ENCODE data around the gene CETN3.
A peak's percentile ranks its signal among the peaks of the same experiment; 100 is the strongest.

Gene CETN3
- total RNA-seq, result 0.98 to 12.8 (median 7.8) reads per million in 18 experiments

DNA sequence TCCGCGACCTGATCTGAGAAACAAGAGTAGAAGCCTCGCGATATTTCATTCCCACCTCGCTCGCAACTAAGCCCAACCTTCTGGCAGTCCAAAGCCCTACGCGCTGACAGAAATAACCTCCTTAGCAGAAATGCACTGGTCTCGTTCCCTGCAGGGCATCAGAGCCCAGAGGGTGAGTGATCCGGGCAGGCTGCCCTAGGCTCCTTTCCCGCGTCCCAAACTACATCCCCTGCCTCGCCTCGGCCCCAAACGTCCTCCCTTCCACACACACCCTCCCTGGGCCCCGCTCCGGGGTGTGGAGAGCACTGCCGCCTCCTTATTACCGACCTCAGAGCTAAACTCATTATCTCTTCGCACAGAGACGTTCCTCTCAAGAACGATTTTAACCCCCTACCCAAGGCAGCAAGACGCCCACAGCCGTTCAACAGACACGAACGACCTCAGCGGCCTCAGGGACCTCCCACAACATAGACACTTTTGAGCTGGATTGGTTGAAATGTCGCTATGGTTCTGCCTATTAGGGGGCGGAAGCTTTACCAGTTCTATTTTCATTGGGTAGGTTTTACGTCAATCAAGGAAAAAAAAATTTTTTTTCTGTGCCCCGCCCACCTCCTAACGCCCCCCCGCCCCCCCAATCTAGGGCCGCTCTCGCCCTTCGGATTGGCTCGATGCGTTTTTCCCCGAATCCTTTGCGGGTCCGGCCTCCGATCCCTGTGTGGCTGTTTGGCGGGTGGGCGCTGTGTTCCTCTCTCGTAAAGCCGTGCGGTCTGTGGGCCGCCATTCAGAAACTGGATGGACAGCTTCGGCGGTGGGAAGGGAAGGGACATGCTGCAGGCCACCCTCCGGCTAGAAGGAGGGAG lies at the start of gene CETN3:
TSS of gene CETN3 (minus strand) at position 439 of the 860 bp plus-strand sequence. CDS start at position 344, 95 bp downstream.
- DNase-seq, result peak; percentile 97

- no peak for DNase-seq
Observed at GRCh38 chr5:90446961-90447360, 37.4 kb upstream of the CETN3 start.

DNA sequence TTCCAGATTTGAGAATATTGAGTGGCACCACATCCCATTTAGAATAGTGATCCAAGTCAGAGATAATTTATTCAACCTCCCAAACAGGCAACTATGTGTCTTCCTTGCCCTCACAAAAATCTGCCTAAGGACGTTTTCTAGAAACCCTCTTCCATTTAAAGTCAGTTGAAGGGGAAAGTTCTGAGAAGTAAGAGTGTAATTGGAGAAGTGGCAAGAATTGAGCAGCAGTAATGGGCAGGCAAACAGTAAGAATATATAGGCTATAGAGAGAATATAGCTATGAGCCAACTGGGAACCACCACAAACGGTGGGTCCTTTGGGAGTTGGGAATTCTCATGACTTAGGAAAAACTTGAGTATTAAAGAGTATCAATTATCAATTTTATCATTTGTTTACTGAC lies 31.1 kb upstream of the CETN3 start:
- no peak for DNase-seq

DNA sequence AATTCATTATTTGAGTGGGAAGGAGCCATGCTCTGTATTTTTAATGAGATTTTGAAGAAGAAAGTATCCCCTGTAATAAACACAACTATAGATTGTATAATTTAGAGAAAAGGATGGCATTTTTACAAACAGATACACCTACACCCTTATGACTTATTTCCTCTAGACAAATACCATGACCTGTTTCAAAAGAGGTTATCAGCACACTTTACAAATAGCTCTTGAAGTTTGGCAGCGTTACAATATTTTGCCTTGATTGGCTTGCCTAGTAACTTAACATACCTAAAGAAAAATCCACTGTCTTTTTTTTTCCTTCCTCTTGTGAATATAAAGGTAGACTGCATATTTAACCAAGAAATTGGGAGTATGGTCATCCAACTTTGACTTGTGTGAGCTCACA lies 28.5 kb upstream of the CETN3 start:
- DNase-seq, result no peak

GRCh38 chr5:90437663-90438062 lies 28.1 kb upstream of the CETN3 start:
- DNase-seq, result no peak

DNA sequence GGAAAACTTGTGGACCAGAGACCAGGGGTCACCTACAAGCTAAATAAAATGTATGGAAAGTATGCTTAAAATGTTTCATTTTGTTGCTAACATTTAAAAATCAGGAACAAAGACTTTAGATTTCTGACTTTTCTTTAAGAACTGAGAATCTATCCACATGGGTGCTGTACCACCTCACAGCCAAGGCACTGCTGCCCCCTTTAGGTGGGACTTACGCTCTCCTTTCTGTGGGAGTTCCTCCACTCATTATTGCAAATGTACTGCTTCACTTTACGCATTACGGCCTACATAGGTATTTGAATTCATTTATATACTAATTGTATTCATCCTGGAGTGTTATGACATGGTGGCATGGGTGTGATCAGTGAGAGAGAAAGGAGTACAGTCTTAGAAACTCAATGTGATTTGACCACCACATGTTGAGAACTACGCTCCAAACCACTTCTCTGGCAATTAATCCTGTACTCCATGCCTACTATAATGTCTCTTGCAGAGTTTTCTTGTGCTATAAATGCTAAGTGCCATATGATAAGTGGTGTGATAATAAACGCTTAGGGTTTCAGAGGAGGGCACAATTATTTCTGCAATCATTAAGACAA lies 24.7 kb upstream of the CETN3 start:
- DNase-seq, result peak; percentile 20 to 29

- DNase-seq, result no peak
Observed at GRCh38 chr5:90424245-90424644, 14.7 kb upstream of the CETN3 start.

DNA sequence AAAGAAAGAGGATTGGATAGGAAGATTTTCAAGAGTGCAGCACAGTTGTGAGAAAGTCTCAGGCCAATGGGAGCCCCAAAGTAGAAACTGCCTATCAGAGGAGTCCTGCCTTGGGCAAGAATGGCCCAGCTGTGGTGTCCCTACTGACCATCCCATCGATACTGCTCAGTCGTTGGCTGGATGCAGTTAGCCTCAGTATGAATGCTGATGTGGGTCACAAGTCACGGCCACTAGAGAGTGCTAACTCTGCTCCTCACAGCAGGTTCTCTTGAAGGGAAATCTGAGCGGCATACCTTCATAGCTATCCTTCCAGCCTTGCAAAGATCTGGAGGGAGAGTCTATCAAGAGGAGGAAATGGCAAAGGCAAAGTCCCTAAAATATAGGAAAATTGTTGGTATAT lies 11.6 kb upstream of the CETN3 start:
- no peak for DNase-seq

- DNase-seq, result no peak
Observed at GRCh38 chr5:90418214-90418613, 8.7 kb upstream of the CETN3 start.

- no peak for DNase-seq
Observed at GRCh38 chr5:90410178-90410762, 714 bp upstream of the CETN3 start.

DNA sequence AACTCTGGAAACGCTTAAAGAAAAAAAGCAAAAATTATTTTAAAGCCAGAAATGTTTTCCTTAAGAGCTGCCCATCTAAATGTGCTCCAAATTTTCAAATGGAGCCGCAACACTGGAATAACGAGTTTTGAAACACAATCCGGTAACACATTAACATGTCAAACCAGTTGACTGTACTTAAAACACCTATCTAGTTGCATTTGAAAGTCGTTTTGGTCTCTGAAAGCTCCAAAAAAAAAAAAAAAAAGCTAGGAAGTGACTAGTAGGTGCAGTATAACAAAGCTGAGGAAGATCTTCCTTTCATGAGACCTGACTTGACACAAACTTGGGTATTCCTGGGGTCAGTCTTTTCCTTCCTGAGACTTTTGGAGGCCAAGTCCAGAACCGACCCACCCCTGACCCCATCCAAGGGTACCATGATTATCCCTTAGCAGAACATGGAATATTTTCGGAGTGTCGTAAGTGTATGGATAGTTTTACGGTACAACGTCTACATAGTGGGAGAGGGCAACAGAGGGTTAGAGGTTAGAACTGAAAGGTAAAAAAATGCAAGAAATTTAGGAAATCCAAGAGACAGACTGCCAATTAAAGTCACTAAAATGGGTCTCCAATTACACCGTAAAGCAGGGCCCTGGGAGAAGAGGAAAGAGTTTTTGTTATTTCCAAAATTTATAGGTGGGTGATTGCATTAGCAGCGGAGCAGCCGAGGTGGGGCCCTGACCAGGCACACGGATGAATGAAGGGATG lies 812 bp downstream of the CETN3 start:
- no peak for DNase-seq

DNA sequence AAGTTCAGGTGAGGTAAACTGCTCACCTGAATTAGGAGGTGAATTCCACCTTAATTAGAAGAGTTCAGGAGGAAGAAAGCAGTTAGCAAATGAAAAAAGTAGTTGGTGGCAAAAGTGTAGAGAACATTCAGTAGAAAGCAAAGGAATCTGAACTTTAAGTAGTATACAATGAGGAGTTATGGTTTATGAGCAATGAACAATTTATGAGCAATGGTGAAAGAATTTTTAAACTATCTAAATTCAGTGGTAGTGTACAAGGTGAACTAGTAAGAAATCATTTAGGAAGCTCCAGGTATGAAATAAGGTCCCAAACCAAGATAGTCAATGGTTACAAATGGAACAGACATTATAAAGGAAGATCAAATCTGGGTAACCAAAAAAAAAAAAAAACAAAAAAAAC lies 3.1 kb downstream of the CETN3 start:
- DNase-seq, result no peak

DNA sequence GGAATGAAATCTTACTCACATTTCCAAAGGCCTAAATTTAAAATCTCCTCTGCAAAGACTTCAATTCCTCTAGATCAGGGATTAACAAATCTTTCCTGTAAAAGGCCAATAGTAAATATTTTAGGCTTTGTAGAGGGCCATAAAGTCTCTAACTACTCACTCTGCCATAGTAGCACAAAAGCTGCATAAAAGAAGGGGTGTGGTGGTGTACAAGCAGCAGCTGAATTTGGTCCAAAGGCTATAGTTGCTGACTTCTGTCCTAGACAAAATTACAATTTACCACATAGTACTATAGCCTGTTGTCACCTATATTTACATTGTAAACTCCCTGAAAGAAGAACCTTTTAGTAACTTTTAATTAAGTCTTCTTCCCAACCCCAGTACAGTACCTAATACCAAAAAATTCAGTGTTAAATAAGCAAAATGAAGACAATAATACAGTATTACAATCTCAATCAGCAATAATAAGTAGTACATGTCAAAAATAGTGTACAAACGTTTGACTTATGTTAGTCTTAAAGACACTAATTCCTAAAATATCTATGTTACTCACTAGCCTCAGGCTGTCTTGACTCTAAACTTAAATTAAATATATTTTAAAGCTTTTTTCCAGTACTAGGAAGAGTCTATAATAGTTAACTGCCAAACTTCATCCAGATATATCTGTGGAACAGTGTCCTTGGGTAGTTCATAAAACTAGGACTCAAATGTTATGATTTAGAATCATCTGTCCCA lies 6.9 kb downstream of the CETN3 start:
- no peak for DNase-seq

DNA sequence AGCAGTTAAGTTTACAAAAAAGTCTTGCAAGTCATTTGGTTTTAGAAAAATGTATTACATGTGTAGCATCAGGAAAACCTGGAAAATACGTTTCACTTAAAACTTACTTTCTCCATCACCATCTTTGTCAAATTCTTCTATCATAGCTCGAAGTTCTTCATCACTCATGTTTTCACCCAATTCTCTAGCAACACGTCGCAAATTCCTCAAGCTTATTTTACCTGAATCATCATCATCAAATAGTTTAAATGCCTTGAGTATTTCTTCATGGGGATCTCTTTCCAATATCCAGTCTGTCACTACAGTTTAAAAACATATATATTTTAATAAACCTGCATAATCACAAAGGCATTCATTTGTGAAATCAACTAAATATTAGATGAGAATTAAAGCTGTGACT lies 10.3 kb downstream of the CETN3 start:
- no peak for DNase-seq

- no peak for DNase-seq
Observed at GRCh38 chr5:90398726-90399125, 10.8 kb downstream of the CETN3 start.

DNA sequence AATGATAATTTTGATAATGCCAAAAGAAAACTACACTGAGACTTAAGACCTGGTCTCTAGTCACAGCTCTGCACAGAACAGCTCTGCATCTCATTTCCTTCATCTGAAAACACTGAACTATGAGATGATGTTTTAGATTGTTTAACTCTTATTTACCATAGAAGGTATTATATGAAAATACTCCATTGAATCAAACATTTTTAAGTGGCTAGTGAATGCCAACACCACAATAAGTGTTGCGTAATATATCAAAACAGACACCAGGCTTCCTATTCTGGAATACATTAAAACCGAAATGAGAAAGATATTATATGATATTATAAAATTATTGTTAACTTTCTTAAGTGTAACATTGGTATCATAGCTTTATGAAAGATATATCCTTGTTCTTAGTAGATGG lies 14.6 kb downstream of the CETN3 start:
- DNase-seq, result no peak

DNA sequence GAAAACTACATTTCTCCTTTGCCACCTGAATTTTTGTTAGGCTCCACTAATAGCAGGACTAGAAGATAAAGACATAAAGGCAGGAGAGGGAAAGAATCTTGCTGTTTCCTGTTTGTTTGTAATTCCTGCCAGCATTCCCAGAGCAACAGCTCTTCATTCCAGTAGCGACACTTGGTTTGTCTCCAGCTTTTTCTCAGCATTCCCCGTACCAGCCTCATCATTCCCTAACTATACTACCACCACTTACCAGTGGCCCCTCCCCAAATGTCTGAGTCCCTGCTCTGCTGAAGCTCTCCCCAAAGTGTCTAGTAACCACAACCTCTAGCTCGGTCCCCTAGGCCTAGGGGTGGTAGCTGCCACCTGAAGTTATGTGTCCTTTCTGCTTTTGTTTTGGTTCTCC lies 18.6 kb downstream of the CETN3 start:
- DNase-seq, result no peak

DNA sequence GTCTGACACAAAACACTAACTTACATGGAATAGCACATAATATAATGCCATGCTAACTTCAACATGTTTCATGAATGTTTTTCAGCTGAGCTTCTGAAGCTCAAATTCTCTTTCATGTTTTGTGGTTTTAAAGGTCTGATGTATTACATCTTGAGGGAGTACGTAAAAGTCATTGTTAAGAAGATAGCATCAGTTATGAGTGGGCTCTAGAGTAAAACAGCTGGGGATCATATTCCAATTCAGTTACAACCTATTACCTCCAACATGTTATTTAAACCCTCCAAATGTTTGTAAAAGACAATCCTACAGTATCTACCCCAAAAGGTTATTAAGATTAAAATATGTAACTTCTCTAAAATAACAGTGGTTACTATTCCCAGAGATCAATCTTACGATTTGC lies 19.2 kb downstream of the CETN3 start:
- DNase-seq, result no peak

- no peak for DNase-seq
Observed at GRCh38 chr5:90387508-90387907, 22.0 kb downstream of the CETN3 start.

DNA sequence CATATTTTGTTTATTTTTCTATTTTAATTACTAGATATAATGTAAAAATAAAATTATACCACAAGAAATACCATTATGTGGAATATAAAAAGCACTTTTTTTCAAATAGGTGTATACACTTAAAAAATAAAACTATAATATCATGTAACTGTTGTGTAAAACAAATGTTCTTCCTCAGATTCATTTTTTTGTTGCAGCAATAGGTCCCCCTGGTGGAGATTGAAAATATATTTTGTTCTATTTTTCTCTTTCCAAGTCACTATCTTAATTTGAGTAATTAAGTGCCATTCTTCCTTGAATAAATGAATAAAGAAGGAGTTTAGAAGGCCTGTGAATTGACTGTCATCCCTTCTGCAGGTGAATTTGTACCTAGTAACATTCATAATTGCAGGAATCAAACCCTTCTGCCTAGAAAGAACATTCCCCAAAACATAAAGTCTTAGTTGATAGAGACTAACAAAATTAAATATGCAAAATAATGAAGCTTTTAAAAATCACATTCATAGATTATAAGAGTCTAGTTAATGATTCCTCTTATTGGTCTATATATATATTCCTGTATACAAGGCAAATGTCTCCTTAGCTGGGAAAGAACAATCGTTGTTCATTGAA lies 23.4 kb downstream of the CETN3 start:
- peak in 1 of 2 donors; percentile 32 for DNase-seq

DNA sequence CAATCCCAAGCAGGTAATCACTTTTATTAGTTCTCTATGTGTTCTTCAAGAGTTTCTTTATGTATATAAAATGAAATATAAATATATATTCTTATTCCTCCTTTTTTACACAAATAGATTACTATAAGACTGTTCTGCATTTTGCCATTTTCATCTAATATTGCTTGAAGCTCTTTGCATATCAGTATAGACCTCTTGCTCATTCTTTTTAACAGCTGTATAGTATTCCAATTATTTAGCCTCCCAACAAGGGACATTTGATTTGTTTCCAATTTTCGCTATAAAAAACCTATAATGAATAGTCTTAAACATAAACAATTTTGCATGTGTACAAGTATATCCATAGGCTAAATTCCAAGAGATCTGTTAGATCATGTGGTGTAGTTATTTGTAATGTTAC lies 25.2 kb downstream of the CETN3 start:
- no peak for DNase-seq

GRCh38 chr5:90383903-90384302 lies 25.7 kb downstream of the CETN3 start:
- no peak for DNase-seq
